NCI-H2029 (cell line): ENCODE measurements around the gene FANCB.

ENCODE experiments used
- DNase-seq: peaks from one replicate; lab custom pipeline; 2025; lab: John Stamatoyannopoulos, UW

FANCB gene

DNA sequence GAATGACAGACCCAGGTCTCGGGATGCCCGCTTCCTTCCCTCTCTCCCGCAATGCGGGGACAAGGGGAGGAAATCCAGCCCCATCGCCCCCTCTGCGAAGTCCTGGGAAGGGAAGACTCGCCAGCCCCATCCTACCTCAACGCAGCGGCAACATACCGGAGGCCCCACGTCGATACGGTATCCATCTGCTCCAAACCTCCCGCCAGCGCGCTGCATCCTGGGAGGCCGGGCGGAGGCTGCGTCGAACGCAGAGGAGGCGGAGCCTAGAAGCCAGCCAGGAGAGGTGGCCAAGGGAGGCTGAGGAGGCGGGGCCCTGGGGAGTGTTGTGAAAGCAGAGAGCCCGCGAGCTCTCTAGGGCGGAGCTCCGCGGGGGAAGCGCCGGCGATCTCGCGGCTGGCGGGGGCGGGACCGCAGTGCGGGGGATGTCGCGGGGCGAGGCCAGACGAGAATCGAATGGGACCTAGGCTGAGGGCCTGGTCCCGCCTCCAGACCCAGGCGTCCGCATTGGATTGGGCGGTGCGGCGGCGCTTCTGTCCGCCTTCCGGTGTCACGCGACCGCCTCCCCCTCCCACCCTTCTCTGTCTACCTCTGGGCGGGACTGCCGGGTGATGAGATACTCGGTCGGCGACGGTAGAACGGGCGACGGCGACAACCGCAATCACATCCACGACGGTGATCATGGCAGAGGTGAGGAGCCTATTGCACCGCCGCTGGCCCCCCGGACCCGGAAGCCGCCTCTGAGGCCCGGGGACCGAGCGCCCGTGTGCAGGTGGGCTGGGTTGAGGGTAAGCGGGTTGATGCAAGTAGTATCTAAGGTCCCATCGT lies at the start of gene FANCB, which contains the start of gene MOSPD2:
TSS of gene FANCB (minus strand) at position 219 of the 825 bp plus-strand sequence. CDS start 7,559 bp downstream, outside the sequence.
TSS of gene MOSPD2 (plus strand) at position 571 of the 825 bp plus-strand sequence. CDS start at position 679, 108 bp downstream.
- peak; percentile 89 for DNase-seq

DNA sequence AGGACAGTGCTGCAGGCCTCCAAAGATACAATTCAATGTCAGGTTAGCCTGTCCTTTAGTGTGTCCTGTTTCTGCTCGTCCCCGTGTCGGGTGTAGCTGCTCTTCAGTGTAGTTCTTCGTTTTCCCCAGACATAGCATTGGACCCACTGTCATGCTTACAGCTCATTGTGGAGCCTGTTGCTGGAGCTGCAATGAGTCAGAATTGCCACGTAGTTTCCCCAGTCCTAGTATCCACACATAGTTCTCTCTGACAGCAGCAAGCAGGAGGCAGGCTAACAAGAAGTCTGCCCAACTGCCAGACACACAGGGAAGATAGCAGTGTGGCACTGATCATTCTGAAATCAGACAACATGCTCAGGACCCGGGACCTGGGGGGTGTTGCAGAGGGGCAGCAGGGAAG lies 49.6 kb upstream of the FANCB start:
- DNase-seq: no peak

DNA sequence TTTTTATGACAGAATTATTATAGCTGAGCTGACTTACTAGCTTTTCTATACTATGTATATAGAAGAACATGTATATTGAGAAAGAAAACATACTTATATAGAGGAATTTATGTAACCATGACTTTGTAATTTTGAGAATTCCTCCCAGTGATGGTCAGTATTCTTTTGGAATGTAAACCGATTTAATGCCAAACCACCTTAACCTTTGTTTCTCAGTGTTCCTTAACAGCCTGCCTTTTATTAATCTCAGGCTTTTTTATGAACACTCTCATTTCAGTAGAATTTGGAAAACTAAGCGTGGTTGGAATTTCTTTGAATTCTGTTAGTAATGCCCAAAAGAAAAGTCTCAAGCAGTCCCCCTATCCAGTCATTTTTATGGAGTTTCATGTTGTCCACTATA lies 47.3 kb upstream of the FANCB start:
- no peak for DNase-seq

DNA sequence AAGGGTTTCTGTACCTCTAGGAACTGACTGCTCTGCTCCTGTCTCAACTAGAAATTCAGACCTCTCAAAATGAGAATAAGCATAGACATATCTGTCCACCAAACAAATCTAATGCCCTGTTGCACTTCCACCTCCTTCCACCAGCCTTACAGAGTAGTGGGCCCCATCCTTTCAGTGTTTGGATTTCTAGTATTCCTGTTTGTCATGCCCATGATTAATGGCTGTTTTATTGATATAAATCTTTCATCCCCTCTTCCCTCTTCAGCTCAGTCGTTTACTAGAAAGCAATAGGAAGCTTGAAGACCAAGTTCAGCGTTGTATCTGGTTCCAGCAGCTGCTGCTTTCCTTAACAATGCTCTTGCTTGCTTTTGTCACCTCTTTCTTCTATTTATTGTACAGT lies 46.5 kb upstream of the FANCB start:
- no peak for DNase-seq

DNA sequence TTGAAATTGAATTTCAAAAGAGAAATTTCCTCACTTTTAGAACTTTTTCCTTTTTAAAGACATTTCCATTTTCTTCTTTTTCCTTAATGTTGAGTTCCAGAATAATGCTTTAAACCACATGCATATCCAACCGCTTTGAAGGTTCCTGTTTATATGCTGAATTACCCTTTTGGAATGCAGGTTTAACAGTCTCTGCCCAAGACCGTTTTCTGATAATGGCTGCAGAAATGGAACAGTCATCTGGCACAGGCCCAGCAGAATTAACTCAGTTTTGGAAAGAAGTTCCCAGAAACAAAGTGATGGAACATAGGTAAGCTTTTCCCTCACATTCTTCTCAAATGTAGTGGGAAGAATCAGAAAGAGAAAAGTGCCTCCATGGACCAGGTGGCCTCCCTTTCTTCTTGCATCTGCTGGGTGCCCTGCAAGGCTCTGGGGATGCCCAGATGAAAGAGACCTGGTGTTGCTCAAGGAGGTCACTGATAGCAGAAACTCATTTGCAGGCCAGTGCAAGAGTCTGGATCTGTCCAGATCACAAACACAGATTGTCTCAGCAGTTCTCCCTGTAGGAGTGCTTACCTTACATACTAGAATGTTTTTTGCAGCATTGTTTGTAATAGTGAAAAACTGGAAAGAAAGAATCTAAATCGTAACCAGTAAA lies 43.3 kb upstream of the FANCB start:
- no peak for DNase-seq

DNA sequence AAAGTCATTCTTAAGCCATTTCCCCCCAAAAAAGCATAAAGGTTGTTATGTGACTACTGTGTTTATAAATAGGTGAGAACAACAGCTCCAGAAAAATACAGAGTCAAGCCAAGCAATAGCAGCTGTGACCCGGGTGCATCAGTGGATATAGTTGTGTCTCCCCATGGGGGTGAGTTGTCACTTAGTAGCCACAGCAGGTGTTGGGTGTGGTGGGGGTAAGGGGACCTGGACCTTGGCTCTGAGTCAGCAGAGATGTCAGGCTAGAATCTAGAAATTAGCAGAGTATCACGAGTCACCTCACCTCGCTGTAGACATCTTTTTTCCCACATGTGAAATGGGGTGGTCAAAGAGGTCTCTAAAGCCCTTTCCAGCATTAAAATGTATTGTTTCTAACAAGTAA lies 42.7 kb upstream of the FANCB start:
- no peak for DNase-seq

DNA sequence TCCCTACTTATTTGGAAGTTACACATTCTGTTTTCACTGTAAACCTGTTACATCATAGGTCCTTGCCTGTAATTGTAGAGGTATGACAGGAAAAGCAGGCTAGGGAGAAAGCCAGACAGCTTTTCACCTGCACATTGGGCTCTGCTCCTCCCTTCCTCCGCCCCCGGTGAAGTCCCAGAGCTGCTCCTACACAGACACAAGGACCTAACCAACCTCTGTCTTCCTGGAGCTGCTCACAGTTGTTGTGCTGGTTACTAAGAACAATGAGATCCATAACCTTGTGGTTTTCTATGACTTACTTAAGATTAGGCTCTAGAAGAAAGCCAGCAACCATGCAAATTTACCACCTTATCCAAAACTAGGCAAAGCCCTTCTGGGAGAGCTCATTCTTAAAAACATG lies 40.4 kb upstream of the FANCB start:
- no peak for DNase-seq

DNA sequence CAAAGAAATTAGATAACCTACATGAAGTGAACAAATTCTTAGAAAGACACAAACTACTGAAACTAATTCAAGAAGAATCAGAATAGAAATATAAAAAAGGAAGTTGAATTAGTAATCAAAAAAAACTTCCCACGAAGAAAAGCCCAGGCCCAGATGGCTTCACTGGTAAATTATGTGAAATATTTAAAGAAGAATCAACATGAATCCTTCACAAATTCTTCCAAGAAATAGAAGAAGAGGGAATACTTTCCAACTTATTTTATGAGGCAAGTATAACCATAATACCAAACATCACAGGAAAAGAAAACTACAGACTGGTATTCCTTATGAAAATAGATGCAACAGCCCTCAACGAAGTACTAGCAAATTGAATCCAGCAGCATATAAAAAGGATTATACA lies 31.0 kb upstream of the FANCB start:
- DNase-seq: no peak

DNA sequence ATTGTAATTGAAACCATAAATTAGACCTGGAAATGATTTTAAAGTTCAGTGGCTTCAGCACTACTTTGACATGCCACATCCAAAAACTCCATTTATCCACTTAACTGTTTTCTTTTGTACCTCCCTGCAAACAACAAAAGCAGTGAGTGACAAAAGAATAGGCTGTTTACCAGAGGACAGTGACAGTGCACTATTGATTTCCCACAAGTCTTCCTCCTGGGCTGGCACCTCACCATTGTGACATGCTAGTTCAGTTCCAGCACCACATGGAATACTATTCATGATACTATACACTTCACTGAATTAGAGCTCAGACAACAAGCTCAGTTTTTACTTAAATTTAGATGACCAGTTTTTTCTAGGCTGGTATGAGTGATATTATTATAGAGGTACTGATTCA lies 29.7 kb upstream of the FANCB start:
- no peak for DNase-seq

DNA sequence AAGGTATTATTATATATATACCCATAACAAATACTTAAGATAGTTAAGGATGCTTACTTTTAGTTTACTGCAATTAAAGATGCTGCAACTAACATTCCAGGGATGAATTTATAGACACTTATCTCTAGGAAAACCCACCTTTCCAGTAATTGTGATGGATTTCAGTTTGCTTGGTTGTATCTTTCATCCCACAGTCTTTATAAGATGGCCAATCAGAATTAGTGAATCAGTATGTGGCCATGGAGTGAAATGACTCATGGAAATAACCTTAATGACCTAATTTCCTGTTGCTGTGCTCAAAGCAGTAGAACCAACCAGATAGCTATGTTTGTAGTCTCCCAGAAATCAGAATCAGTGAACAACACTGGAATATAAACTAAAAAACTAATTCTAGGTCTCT lies 26.7 kb upstream of the FANCB start:
- no peak for DNase-seq

DNA sequence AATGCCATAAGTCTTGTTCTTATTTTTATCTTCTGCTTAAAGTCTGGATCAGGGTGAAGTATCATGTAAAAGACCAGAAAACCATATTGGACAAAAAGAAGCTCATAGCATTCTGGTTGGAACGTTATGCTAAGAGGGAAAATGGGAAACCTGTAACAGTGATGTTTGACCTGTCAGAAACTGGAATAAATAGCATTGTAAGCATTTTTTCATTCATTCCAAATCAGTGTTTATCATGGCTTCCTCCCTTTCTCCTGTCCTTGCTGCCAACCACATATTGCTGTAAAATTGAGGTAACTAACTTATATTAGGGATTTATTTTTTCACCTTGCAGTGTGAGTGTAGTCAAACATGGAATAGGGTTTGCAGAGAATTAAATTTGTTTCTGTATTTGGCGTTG lies 24.2 kb upstream of the FANCB start:
- DNase-seq: no peak

DNA sequence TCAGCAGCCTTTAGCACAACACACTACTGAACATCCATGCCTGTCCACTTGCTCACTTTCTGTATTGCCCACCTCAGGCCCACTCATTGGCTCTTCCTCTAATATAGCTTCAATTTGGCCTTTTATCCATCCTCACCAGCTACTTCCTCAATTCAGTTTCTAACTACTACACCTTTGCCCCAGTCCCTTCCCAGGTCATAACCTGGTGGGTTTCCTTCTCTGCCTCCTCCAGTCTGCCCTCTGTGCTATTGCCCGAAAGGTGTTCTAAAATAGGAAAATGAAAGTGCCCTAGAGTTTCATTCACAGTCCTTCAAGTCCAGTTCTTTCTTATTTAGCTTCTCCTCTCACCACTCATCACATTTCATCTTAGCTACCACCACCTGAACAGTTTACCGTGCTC lies 23.4 kb upstream of the FANCB start:
- no peak for DNase-seq

DNA sequence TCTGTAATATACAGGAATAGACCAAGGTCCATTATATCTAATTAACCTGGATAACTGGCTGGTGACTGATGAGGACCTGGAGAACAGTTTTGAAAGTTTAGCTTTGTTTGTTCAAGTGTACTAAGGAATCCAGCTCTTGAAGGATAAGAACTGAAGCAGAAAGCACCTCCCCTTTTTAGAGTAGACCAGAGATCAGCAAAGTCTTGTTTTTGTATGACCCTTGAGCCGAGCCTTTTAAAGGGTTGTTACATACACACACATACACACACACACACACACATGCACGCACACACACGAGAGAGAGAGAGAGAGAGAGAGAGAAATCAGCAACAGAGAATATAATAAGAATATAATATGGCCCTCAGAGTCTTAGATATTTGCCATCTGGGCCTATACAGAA lies 13.4 kb upstream of the FANCB start:
- no peak for DNase-seq

DNA sequence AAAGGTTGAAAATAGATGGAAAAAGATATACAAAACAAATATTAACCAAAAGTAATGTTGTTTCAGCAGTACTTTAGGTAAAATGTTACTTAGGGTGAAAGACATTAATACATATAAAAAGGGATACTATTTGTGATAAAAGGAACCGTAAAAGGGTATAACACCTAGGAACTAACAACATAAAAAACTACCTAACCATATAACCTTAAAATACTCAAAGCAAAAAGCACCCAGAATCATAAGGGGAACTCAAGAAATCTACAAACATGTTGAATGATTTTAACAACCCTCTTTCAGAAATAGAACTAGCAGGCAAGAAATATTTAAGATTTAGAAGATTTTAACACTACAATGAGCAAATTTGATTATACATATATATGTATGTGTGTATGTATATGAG lies 11.8 kb upstream of the FANCB start:
- DNase-seq: no peak

DNA sequence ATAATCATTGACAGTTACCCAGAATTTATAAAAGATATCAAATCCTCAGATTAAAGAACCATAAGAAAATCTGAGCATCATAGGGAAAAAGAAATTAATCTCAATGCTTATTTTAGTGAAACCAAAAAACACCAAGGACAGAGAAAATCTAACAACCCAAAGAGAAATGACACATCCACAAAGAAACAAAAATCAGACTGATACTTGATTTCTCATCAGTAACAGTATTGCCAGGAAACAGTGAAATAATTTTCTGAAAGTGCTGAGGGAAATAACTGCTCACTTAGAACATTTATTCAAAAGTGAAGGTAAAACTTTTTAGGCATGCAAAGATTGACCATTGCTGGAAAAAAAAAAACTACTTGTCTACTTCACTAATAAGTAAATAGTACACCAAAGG lies 11.0 kb upstream of the FANCB start:
- no peak for DNase-seq

DNA sequence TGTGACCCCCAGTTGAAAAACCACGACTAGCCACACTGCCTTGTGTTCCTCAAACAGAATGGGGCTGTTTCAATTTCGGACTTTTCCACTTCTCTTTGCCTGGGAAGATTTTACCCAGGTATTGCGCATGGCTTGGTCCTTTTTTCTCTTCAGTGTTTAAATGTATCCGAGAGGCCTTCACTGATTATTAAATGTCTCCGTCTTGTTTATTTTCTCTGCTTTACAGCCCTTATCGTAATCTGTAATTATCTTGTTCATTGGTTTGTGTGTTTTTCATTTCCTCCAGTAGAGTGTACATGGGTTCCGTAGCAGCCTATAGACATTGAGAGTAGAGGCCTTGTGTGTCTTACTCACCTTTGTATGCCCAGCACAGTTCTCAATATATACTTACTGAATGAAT lies 2.8 kb upstream of the FANCB start:
- DNase-seq: no peak

DNA sequence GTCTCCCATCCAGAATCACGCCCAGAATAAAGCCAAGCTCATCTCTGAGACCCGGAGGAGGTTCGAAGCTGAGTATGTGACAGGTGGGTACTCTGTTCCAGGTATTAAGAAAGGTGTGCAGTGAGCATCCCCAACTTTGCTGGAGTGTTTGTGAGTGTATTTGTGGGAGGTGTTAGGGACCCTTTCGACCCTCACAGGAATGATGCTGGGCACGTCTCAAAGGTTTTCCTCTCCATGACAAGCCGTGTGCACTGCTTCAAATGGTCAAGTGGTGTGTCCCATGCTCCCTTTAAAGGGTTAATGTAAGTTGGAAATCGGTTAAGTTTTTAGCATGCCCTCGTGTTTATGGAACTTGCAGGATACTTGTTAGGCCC lies 794 bp upstream of the FANCB start:
- no peak for DNase-seq

DNA sequence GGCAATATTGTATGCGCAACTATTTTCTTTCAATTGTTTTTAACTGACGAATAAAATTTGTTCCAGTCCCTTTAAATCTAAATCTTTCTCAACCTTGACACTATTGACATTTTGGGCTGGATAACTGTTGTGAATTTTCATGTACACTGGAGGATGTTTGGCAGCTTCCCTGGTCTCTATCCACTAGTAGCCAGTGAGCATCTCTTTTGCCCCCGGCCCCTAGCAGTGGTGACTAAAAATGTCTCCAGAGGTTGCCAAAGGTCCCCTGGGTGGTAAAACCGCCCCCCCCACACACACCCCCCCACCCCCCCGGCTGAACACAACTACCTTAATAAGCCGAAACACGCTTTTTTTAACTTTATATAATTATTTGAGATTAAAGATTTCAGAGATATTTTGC lies 514 bp downstream of the FANCB start:
- DNase-seq: no peak

DNA sequence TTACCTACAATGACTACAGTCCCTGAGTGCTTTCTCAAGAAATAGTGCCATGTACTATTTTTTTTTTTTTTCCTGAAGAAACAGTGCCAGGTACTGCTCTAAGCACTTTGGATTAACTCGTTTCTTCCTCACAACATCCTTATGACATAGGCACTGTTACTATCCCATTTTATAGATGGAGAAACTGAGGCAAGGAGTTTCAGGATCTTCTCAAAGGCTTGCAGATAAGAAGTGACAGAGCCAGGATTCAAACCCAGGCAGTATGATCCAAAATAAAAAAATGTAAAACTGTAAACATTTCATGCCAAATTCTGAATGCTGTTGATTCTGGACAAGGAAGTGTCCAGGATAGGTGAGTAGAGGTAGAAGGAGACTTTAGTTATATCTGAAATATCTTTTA lies 1.1 kb downstream of the FANCB start:
- no peak for DNase-seq

DNA sequence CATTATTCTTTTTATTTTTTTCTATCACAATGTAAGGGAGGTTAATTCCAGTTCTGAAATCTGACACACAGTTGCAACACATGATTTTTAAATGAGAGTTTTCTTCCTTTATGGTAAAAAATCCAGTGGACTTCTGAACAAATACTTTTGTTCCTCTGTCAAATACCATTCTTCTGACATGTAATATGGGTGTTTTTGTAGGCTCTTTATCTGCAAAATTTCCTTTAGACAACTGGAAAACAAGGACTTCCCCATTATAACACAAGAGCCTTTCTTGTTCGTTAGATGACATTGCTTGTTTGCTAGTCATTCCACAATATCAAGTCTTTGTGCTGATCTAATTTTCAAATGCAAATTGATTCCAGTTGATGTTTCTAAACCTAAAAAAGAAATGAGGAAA lies 7.7 kb downstream of the FANCB start:
- DNase-seq: no peak

DNA sequence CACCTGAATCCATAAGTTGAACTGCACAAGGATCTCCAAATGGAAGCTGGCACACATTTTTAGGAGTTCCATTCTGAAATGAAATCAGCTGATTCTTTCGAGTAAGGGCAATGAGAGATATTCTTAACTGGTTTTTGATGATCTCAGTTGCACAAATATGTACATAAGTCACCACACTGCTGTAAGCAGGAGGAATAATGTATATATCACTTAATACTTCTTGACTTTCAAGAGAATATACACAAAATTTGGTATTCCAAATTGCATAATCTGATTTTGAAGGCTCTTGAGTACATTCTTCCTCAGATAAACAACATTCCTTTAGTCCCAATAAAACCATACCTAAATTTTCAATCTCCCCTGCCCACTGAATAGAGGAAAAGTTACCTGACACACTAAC lies 8.2 kb downstream of the FANCB start:
- no peak for DNase-seq

DNA sequence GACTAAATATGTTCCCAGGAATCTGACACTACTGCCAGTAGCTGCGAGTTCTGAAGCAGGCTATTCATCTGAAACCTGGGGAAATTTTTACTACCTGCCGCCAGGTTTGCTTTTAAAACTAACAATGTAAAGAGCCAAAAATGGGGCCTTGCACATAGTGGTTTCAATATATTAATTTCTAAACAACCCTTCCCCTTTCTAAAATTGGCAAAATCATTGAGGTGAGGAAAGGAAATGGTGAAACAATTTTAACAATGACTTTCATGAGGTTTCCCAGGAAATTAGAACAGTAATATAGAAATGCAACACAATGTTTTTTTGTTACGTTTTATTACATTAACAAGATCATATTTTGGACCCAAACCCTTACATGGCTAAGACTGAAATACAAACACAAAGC lies 21.3 kb downstream of the FANCB start:
- DNase-seq: no peak

DNA sequence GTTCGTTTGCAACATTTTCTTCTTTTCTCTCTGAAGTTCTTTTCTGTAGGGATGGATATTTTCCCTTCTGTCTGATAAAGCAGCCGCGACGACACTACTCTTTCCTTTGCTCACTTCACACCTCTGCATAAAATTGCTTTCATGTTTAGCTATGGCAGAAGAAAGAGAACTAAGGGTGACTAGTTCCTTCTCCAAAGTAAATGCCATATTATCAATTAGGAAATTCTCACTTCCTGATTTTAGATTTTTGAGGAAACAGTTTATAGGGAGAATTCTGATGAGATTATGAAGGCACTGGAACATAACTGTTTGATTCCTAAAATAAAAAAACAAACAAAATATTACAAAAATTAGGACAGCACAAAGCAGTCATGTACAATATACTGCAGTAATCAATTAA lies 29.2 kb downstream of the FANCB start:
- no peak for DNase-seq

DNA sequence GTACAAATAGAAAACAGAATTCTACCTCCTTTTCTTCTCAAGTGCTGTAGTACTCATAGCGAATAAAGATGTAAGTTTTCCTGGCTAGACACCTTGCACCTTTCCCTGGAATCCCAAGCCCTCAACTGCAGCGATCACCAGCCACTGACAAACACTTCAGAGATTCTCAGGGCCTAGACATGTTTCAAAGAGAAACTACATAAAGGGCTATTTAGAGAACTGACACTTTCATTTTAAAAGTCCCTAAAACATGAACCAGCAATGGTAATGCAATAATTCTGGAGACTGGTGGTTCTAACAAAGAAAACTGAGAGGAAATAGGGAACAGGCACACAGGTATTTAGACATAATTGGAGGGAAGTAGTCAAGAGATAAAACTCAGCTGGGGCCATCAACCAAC lies 35.7 kb downstream of the FANCB start:
- DNase-seq: no peak
